H1 (cell line): Measurements from ENCODE around the gene EIF5A2. TPM values are rescaled to one million over a fixed set of nuclear protein-coding genes. Genes with fewer than 3 reads are reported as not detected.

Source experiments
- CTCF ChIA-PET: fragments of 300-600 bp; sonication (Branson Sonifier 250); formaldehyde crosslinking; loops from one replicate; lab custom pipeline; 2021; ENCODE audit not compliant: partially characterized antibody; lab: Charles Lee
- POLR2A ChIA-PET: fragments of 300-600 bp; sonication (Branson Sonifier 250); formaldehyde crosslinking; loops from one replicate; lab custom pipeline; 2021; ENCODE audit warnings: inconsistent platforms; ENCODE audit not compliant: partially characterized antibody; lab: Charles Lee
- DNase-seq, 2 experiments: peaks; one replicate each; pipeline versions ENCODE4 v3.0.0 to v3.0.0-alpha.2; 2010 to 2022; ENCODE audit warnings: low spot score in 2 of 2, low read depth in 1 of 2, mixed read lengths in 1 of 2
- FAIRE-seq: peaks from 2 replicates; lab custom pipeline; 2011; peaks lifted over from hg19 to GRCh38; lab: Jason Lieb, UNC
- H2AFZ ChIP-seq: 2 replicates; pipeline ENCODE4 v1.8.1; 2012; ENCODE audit warnings: low read length, inconsistent platforms
- H2AK5ac ChIP-seq: 2 replicates; pipeline ENCODE4 v1.6.1; 2013; ENCODE audit warnings: low read depth, low read length
- H2BK120ac ChIP-seq: replicated peaks from 2 replicates; pipeline ENCODE3; 2013; ENCODE audit warnings: low read depth, low read length, inconsistent platforms
- H2BK12ac ChIP-seq: 2 replicates; pipeline ENCODE4 v1.6.1; 2013; ENCODE audit warnings: low read depth, low read length
- H2BK15ac ChIP-seq: 2 replicates; pipeline ENCODE4 v1.6.1; 2013; ENCODE audit warnings: low read length
- H2BK20ac ChIP-seq: 2 replicates; pipeline ENCODE4 v1.6.1; 2013; ENCODE audit warnings: low read length
- H2BK5ac ChIP-seq: 2 replicates; pipeline ENCODE4 v1.6.1; 2013; ENCODE audit warnings: low read depth, low read length
- H3K14ac ChIP-seq: 2 replicates; pipeline ENCODE4 v1.6.1; 2013; ENCODE audit warnings: inconsistent platforms; ENCODE audit not compliant: insufficient read length
- H3K18ac ChIP-seq: 2 replicates; pipeline ENCODE4 v1.6.1; 2013; ENCODE audit warnings: low read length; ENCODE audit errors: extremely low read depth
- H3K23ac ChIP-seq: 2 replicates; pipeline ENCODE4 v1.6.1; 2013; ENCODE audit warnings: inconsistent platforms; ENCODE audit not compliant: insufficient read length
- H3K23me2 ChIP-seq: 2 replicates; pipeline ENCODE4 v1.6.1; 2013; ENCODE audit warnings: low read depth, low read length
- H3K27ac ChIP-seq: 2 replicates; pipeline ENCODE4 v1.6.1; 2011; ENCODE audit warnings: low read depth, low read length, inconsistent platforms
- H3K27me3 ChIP-seq, 4 experiments: replicated peaks in 1 of 4; 1 replicate in 1 of 4; 2 replicates in 3 of 4; pipeline versions ENCODE4 v1.6.1 to v1.8.1; 2011 to 2013; ENCODE audit warnings: low read length in 3 of 4, mild to moderate bottlenecking in 3 of 4, inconsistent platforms in 2 of 4, mixed read lengths in 2 of 4, moderate library complexity in 1 of 4; ENCODE audit not compliant: control insufficient read depth in 3 of 4, insufficient read depth in 3 of 4; ENCODE audit errors: extremely low read depth in 1 of 4
- H3K36me3 ChIP-seq, 4 experiments: 2 replicates each; pipeline versions ENCODE4 v1.6.1 to v1.8.1; 2011 to 2013; ENCODE audit warnings: mild to moderate bottlenecking in 4 of 4, low read length in 3 of 4, moderate library complexity in 2 of 4, control low read depth in 1 of 4, inconsistent platforms in 1 of 4; ENCODE audit not compliant: insufficient read depth in 4 of 4, control insufficient read depth in 2 of 4
- H3K4ac ChIP-seq: replicated peaks from 2 replicates; pipeline ENCODE3; 2013; ENCODE audit warnings: low read length, low read depth, mixed read lengths, inconsistent platforms; ENCODE audit not compliant: insufficient read length
- H3K4me1 ChIP-seq, 4 experiments: replicated peaks in 1 of 4; 1 replicate in 1 of 4; 2 replicates in 3 of 4; pipeline versions ENCODE4 v1.6.1 to v1.8.1; 2011 to 2013; ENCODE audit warnings: low read length in 3 of 4, inconsistent platforms in 2 of 4, mixed read lengths in 1 of 4; ENCODE audit not compliant: insufficient read depth in 4 of 4, control insufficient read depth in 3 of 4
- H3K4me2 ChIP-seq, 2 experiments: 2 replicates each; pipeline versions ENCODE4 v1.6.1 to v1.8.1; 2011 to 2013; ENCODE audit warnings: low read depth in 2 of 2, low read length in 2 of 2, control low read depth in 1 of 2, inconsistent platforms in 1 of 2, mild to moderate bottlenecking in 1 of 2; ENCODE audit not compliant: insufficient read depth in 1 of 2
- H3K4me3 ChIP-seq, 4 experiments: fragments of 200-600, 300-600 bp in 1 of 4; sonication (generic), shearing (Covaris generic), sonication (Bioruptor Twin) in 1 of 4; 2 replicates each; pipeline versions ENCODE4 v1.5.1 to v1.8.1; 2011 to 2016; ENCODE audit warnings: low read length in 4 of 4, low read depth in 3 of 4, control low read depth in 2 of 4, inconsistent platforms in 2 of 4, mild to moderate bottlenecking in 2 of 4, mixed read lengths in 1 of 4, moderate library complexity in 1 of 4; ENCODE audit not compliant: insufficient read depth in 2 of 4; ENCODE audit errors: extremely low read depth in 1 of 4
- H3K56ac ChIP-seq: replicated peaks from 2 replicates; pipeline ENCODE3; 2013; ENCODE audit warnings: low read depth, mild to moderate bottlenecking, mixed read lengths, low read length, inconsistent platforms; ENCODE audit not compliant: insufficient read length
- H3K79me1 ChIP-seq: 2 replicates; pipeline ENCODE4 v1.6.1; 2013; ENCODE audit warnings: low read depth, low read length, control low read depth
- H3K79me2 ChIP-seq, 2 experiments: 2 replicates each; pipeline versions ENCODE4 v1.6.1 to v1.8.1; 2012 to 2013; ENCODE audit warnings: low read length in 2 of 2, mild to moderate bottlenecking in 2 of 2, inconsistent platforms in 1 of 2; ENCODE audit not compliant: insufficient read depth in 2 of 2, control insufficient read depth in 1 of 2
- H3K9ac ChIP-seq, 4 experiments: replicated peaks in 1 of 4; 1 replicate in 1 of 4; 2 replicates in 3 of 4; pipeline versions ENCODE4 v1.6.1 to v1.8.1; 2011 to 2013; ENCODE audit warnings: low read depth in 3 of 4, low read length in 3 of 4, control low read depth in 2 of 4, mild to moderate bottlenecking in 2 of 4, moderate library complexity in 2 of 4, inconsistent platforms in 1 of 4; ENCODE audit errors: extremely low read depth in 1 of 4
- H3K9me3 ChIP-seq, 2 experiments: 2 replicates each; pipeline versions ENCODE4 v1.6.1 to v1.8.1; 2012 to 2013; ENCODE audit warnings: mild to moderate bottlenecking in 2 of 2, moderate library complexity in 2 of 2, control low read depth in 1 of 2, inconsistent platforms in 1 of 2, low read depth in 1 of 2, low read length in 1 of 2, mixed read lengths in 1 of 2; ENCODE audit not compliant: insufficient read depth in 2 of 2
- H4K20me1 ChIP-seq, 2 experiments: replicated peaks in 1 of 2; 2 replicates each; pipeline versions ENCODE3 to v1.8.1; 2011 to 2013; ENCODE audit warnings: inconsistent platforms in 2 of 2, low read length in 2 of 2, mild to moderate bottlenecking in 1 of 2; ENCODE audit not compliant: insufficient read depth in 2 of 2, control insufficient read depth in 1 of 2
- H4K5ac ChIP-seq: 2 replicates; pipeline ENCODE4 v1.6.1; 2013; ENCODE audit warnings: low read length, low read depth, mixed read lengths, inconsistent platforms; ENCODE audit not compliant: insufficient read length
- H4K8ac ChIP-seq: 2 replicates; pipeline ENCODE4 v1.8.0; 2013; ENCODE audit warnings: mild to moderate bottlenecking, moderate library complexity, low read length, inconsistent platforms; ENCODE audit not compliant: insufficient read depth; ENCODE audit errors: extremely low read depth
- H4K91ac ChIP-seq: replicated peaks from 2 replicates; pipeline ENCODE3; 2013; ENCODE audit warnings: low read length, mixed read lengths, inconsistent platforms; ENCODE audit not compliant: insufficient read length
- CTCF ChIP-seq, 3 experiments: IDR thresholded peaks; 1 replicate in 2 of 3; 2 replicates in 1 of 3; pipeline versions ENCODE4 v1.5.1 to v1.6.1; 2011; ENCODE audit warnings: low read length in 3 of 3, mild to moderate bottlenecking in 3 of 3, inconsistent platforms in 2 of 3, low read depth in 1 of 3, moderate library complexity in 1 of 3; ENCODE audit not compliant: insufficient read depth in 1 of 3; ENCODE audit errors: control extremely low read depth in 1 of 3
- RXRA ChIP-seq: IDR thresholded peaks from 2 replicates; pipeline ENCODE4 v1.6.1; 2011; ENCODE audit warnings: low read depth, mild to moderate bottlenecking, low read length, moderate library complexity; ENCODE audit not compliant: insufficient read depth
- polyA plus RNA-seq, 7 experiments: library from polyadenylated mRNA; depleted of rRNA in 3 of 7; stranded (reverse) in 5 of 7; unstranded in 2 of 7; fragments of >200 nt in 5 of 7; fragments of 200-250 nt in 2 of 7; gene quantifications; 1 replicate in 5 of 7; 2 replicates in 1 of 7; 4 replicates in 1 of 7; pipeline versions ENCODE4 v1.2.1 to v1.2.3, GENCODE V29; 2011 to 2013; ENCODE audit warnings: missing spikeins in 2 of 7, mixed read lengths in 2 of 7
- total RNA-seq: library from RNA; stranded (reverse); fragmentation: NEBNext Ultra II Directional; extraction: Animal tissue kit (Norgen Biotek cat#: 25700); gene quantifications from 2 replicates; pipeline ENCODE4 v1.2.1, GENCODE V29; 2021

The EIF5A2 gene
- total and polyA plus RNA-seq, 2 of the 8 experiments (the other 6 are each of a cell fraction or from before 2014, with no cell fraction given): 1.5 to 15.0 TPM

GRCh38 chr3:170910542-170910941 is 2.1 kb upstream of the EIF5A2 start:
- no peak overlapping the region for H2BK20ac ChIP-seq
- peaks cover 0 to 5% (median 2%) of the 10 kb centered on the region in 4 experiments; a peak in 3 of 7 replicates for H3K4me1 ChIP-seq
- H3K9ac ChIP-seq: no peak overlapping the region
- H3K23ac ChIP-seq: no peak overlapping the region
- H3K79me1 ChIP-seq: no peaks in the 10 kb centered on the region; the same call in 1 of the 2 replicates
- peaks cover 7% of the 10 kb centered on the region for H3K23me2 ChIP-seq
- no peaks in the 10 kb centered on the region for H3K79me2 ChIP-seq
- H2BK5ac ChIP-seq: no peak overlapping the region
- CTCF ChIA-PET: interaction anchor here (1.4 kb wide), 1 partner anchor 497 kb away, joined by 3 read pairs; no protein-coding TSS in a partner anchor
- peaks cover 0 to 4% of the 10 kb centered on the region in 2 experiments for H4K20me1 ChIP-seq
- peaks cover 0 to 17% (median 12%) of the 10 kb centered on the region in 4 experiments; a peak in 6 of 7 replicates for H3K27me3 ChIP-seq
- peaks cover 15 to 16% of the 10 kb centered on the region in 2 experiments for H3K9me3 ChIP-seq
- H2AK5ac ChIP-seq: no peak overlapping the region
- no peak overlapping the region for H4K8ac ChIP-seq
- H3K36me3 ChIP-seq: no peaks in the 10 kb centered on the region
- H4K91ac ChIP-seq: no peak overlapping the region
- H3K4me2 ChIP-seq: no peak overlapping the region
- H3K14ac ChIP-seq: no peak overlapping the region
- no peak overlapping the region for H3K4ac ChIP-seq
- no peak overlapping the region for H4K5ac ChIP-seq
- no peak overlapping the region for H2BK15ac ChIP-seq
- H3K27ac ChIP-seq: no peak overlapping the region
- H2BK120ac ChIP-seq: no peak overlapping the region
- POLR2A ChIA-PET: interaction anchor here (0.6 kb wide), 1 partner anchor 294 kb away, joined by 3 read pairs; no protein-coding TSS in a partner anchor
- no peak overlapping the region for H2AFZ ChIP-seq
- no peak for FAIRE-seq
- no peak overlapping the region for H3K4me3 ChIP-seq
- no peak overlapping the region for H3K56ac ChIP-seq
- no peak for DNase-seq
- no peak overlapping the region for H3K18ac ChIP-seq
- H2BK12ac ChIP-seq: no peak overlapping the region
- no peak for TF ChIP-seq CTCF (IDR thresholded peaks at IDR 0.05; ENCODE audit: control extremely low read depth in 1 of 3, insufficient read depth in 1 of 3, low read depth in 1 of 3, low read length in 3 of 3)
- no peak for TF ChIP-seq RXRA
